ENCODE measurements around the gene CHIT1. TPM values are rescaled to one million over a fixed set of nuclear protein-coding genes. Genes with fewer than 3 reads are reported as not detected.

Gene CHIT1
- total and polyA plus RNA-seq, 9 of the 15 experiments (the other 6 are each of a cell fraction or from before 2014, with no cell fraction given): not detected

DNA sequence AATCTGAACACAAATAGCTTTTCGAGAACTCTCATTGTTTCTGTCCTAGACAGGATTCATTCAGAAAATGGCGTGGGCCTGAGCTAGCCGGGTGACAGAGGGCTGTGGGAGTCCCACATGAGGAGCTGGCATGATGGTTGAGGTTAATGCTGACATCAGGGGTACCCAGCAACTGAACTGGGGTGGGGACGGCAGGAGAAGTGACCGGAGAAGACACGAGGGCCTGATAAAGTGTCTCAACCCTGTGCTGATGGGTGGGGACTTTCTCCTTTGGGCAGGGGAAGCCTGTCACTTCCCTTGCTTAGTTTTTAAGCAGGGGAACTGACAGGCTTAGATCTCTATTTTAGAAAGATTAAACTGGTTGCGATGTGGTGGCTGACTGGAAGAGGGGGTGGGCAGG lies 14.6 kb downstream of the CHIT1 start (continued):
- TF ChIP-seq, protein P1, sequence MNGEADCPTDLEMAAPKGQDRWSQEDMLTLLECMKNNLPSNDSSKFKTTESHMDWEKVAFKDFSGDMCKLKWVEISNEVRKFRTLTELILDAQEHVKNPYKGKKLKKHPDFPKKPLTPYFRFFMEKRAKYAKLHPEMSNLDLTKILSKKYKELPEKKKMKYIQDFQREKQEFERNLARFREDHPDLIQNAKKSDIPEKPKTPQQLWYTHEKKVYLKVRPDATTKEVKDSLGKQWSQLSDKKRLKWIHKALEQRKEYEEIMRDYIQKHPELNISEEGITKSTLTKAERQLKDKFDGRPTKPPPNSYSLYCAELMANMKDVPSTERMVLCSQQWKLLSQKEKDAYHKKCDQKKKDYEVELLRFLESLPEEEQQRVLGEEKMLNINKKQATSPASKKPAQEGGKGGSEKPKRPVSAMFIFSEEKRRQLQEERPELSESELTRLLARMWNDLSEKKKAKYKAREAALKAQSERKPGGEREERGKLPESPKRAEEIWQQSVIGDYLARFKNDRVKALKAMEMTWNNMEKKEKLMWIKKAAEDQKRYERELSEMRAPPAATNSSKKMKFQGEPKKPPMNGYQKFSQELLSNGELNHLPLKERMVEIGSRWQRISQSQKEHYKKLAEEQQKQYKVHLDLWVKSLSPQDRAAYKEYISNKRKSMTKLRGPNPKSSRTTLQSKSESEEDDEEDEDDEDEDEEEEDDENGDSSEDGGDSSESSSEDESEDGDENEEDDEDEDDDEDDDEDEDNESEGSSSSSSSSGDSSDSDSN (IDR thresholded peaks at IDR 0.05; ENCODE audit: borderline replicate concordance in 1 of 2, low read depth in 2 of 2, low read length in 2 of 2): no peak
- TF ChIP-seq GABPA (tag; conservative IDR thresholded peaks at IDR 0.05; ENCODE audit: low read depth) (no peak), BRD4 (IDR thresholded peaks at IDR 0.05) (no peak)

DNA sequence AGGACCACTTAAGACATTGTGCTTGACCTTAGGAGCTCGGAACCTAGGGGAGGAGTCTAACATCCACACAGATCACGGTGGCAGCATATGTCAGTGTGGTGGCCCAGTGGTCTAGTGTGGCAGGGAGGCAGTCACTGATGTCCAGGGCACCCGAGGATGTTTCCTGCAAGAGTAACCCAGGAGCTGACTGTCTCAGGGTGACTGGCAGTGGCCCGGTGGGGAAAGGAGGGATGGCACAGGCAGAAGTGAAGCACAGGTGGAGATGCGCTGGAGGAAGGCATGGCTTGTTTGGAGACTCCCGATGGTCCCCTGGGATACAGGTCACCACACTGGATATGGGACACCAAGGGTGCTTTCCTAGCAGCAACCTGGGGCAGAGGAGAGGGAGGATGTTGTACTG lies 16.3 kb downstream of the CHIT1 start:
- no peaks in the 10 kb centered on the region for H3K4me1 ChIP-seq (replicated peaks in 1 of 2; ENCODE audit: control insufficient read depth in 2 of 2, insufficient read depth in 2 of 2, low read length in 2 of 2)
- peaks cover 14% of the 10 kb centered on the region for H4K20me1 ChIP-seq (replicated peaks; ENCODE audit: control insufficient read depth, insufficient read depth, low read length)
- no peak overlapping the region for H3K27ac ChIP-seq (ENCODE audit: extremely low read depth, low read depth, low read length)
- BruUV-seq (replicated peaks): no TSS peak
- no peak overlapping the region for H3K9ac ChIP-seq (ENCODE audit: insufficient read depth in 1 of 2, low read depth in 2 of 2, low read length in 2 of 2)
- ChIA-PET POLR2A (no interaction called here), CTCF (ENCODE audit: low intra/inter-chr PET ratio) (no interaction called here)
- intact Hi-C loops (cut with micrococcal nuclease): no loop called here
- no peak overlapping the region for H3K4me2 ChIP-seq (ENCODE audit: insufficient read depth, low read length)
- WGBS (ENCODE audit: insufficient coverage, low coverage, missing lambda C conversion rate): 0% methylated on average over 4 of the region's 6 CpGs
- H3K4me3 ChIP-seq: no peak overlapping the region
- no peaks in the 10 kb centered on the region for H3K36me3 ChIP-seq (ENCODE audit: control insufficient read depth, insufficient read depth, low read length)
- DNase-seq (ENCODE audit: extremely low read depth in 1 of 4, low spot score in 3 of 4) (no peak), ATAC-seq (no peak), FAIRE-seq (no peak)
- H3K27me3 ChIP-seq (ENCODE audit: control insufficient read depth in 2 of 2, insufficient read depth in 2 of 2, low read length in 2 of 2): peaks cover 16 to 49% of the 10 kb centered on the region in 2 experiments
- H2AFZ ChIP-seq (ENCODE audit: low read depth, low read length): no peak overlapping the region
- in situ Hi-C loops (cut with MboI): no loop called here
- no peaks in the 10 kb centered on the region for H3K79me2 ChIP-seq (ENCODE audit: control insufficient read depth, insufficient read depth, low read length)
- H3K9me1 ChIP-seq (ENCODE audit: control insufficient read depth, insufficient read depth, low read length): no peaks in the 10 kb centered on the region
- H3K9me3 ChIP-seq (replicated peaks; ENCODE audit: control insufficient read depth, insufficient read depth, low read depth, low read length): no peaks in the 10 kb centered on the region
- TF ChIP-seq MEF2D (tag; conservative IDR thresholded peaks at IDR 0.05; ENCODE audit: low read depth) (no peak), CCAR2 (IDR thresholded peaks at IDR 0.05; ENCODE audit: low read depth, low read length) (no peak), ZNF644 (tag; IDR thresholded peaks at IDR 0.05; ENCODE audit: low read depth) (no peak), SIX5 (IDR thresholded peaks at IDR 0.05; ENCODE audit: borderline replicate concordance in 1 of 2, insufficient read depth in 1 of 2, low read depth in 1 of 2, low read length in 2 of 2) (no peak), ZNF41 (CRISPR knock-in tag; conservative IDR thresholded peaks at IDR 0.05) (no peak), ZKSCAN1 (IDR thresholded peaks at IDR 0.05; ENCODE audit: low read depth, low read length) (no peak), MTA1 (IDR thresholded peaks at IDR 0.05; ENCODE audit: borderline replicate concordance) (no peak)
- TF ChIP-seq, protein P2, sequence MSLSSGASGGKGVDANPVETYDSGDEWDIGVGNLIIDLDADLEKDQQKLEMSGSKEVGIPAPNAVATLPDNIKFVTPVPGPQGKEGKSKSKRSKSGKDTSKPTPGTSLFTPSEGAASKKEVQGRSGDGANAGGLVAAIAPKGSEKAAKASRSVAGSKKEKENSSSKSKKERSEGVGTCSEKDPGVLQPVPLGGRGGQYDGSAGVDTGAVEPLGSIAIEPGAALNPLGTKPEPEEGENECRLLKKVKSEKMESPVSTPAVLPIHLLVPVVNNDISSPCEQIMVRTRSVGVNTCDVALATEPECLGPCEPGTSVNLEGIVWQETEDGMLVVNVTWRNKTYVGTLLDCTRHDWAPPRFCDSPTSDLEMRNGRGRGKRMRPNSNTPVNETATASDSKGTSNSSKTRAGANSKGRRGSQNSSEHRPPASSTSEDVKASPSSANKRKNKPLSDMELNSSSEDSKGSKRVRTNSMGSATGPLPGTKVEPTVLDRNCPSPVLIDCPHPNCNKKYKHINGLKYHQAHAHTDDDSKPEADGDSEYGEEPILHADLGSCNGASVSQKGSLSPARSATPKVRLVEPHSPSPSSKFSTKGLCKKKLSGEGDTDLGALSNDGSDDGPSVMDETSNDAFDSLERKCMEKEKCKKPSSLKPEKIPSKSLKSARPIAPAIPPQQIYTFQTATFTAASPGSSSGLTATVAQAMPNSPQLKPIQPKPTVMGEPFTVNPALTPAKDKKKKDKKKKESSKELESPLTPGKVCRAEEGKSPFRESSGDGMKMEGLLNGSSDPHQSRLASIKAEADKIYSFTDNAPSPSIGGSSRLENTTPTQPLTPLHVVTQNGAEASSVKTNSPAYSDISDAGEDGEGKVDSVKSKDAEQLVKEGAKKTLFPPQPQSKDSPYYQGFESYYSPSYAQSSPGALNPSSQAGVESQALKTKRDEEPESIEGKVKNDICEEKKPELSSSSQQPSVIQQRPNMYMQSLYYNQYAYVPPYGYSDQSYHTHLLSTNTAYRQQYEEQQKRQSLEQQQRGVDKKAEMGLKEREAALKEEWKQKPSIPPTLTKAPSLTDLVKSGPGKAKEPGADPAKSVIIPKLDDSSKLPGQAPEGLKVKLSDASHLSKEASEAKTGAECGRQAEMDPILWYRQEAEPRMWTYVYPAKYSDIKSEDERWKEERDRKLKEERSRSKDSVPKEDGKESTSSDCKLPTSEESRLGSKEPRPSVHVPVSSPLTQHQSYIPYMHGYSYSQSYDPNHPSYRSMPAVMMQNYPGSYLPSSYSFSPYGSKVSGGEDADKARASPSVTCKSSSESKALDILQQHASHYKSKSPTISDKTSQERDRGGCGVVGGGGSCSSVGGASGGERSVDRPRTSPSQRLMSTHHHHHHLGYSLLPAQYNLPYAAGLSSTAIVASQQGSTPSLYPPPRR (CRISPR knock-in tag; IDR thresholded peaks at IDR 0.05; ENCODE audit: borderline replicate concordance): no peak
- TF ChIP-seq, protein P3, sequence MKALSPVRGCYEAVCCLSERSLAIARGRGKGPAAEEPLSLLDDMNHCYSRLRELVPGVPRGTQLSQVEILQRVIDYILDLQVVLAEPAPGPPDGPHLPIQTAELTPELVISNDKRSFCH (CRISPR knock-in tag; IDR thresholded peaks at IDR 0.05): no peak
- TF ChIP-seq, protein P3 (tag; IDR thresholded peaks at IDR 0.05): no peak
